AG09309 (cell line): ENCODE data around the gene DLGAP1.

ENCODE experiments used
- DNase-seq: peaks from one replicate; pipeline ENCODE4 v3.0.0-alpha.2; 2010; ENCODE audit warnings: low read depth
- H3K4me3 ChIP-seq: 2 replicates; pipeline ENCODE4 v1.5.1; 2011; ENCODE audit warnings: mild to moderate bottlenecking, low read depth, low read length, moderate library complexity; ENCODE audit not compliant: control insufficient read depth
- CTCF ChIP-seq: IDR thresholded peaks from 2 replicates; pipeline ENCODE4 v1.5.1; 2011; ENCODE audit warnings: mild to moderate bottlenecking, low read depth, low read length, inconsistent platforms; ENCODE audit not compliant: insufficient read depth, control insufficient read depth; ENCODE audit errors: missing control alignments

DLGAP1 gene

GRCh38 chr18:3669376-3669775 lies 785.7 kb downstream of the DLGAP1 start:
- H3K4me3 ChIP-seq = no peak overlapping the region
- TF ChIP-seq CTCF = no peak
- DNase-seq = no peak

- no peak for TF ChIP-seq CTCF
- no peak for DNase-seq
- no peak overlapping the region for H3K4me3 ChIP-seq
These were observed 787.6 kb downstream of the DLGAP1 start for GRCh38 chr18:3667255-3668137.

- H3K4me3 ChIP-seq = no peak overlapping the region
- DNase-seq = no peak
- no peak for TF ChIP-seq CTCF
These were observed 788.4 kb downstream of the DLGAP1 start for GRCh38 chr18:3666526-3667254.

- peak; percentile 67 for DNase-seq
- H3K4me3 ChIP-seq = no peak overlapping the region
These were observed 789.2 kb downstream of the DLGAP1 start for GRCh38 chr18:3665780-3666525.

GRCh38 chr18:3665204-3665603 lies 789.9 kb downstream of the DLGAP1 start:
- TF ChIP-seq CTCF = no peak
- H3K4me3 ChIP-seq = no peak overlapping the region
- no peak for DNase-seq

More at GRCh38 chr18:3665780-3666525, 789.2 kb downstream of the DLGAP1 start:
- peak; percentile 86 for TF ChIP-seq CTCF

- TF ChIP-seq CTCF = no peak
- no peak for DNase-seq
- H3K4me3 ChIP-seq = no peak overlapping the region
These were observed 790.4 kb downstream of the DLGAP1 start for GRCh38 chr18:3664563-3665178.
